Myocyte (in vitro differentiated cells): Measurements from ENCODE around the gene MRPS2. TPM values are rescaled to one million over a fixed set of nuclear protein-coding genes. Genes with fewer than 3 reads are reported as not detected.
A peak's percentile ranks its signal among the peaks of the same experiment; 100 is the strongest.
"Not testable (repeated sequence)": the region's sequence is repeated elsewhere in the genome, so short reads cannot be mapped to it uniquely, and the experiment has no call there.

Source experiments
- DNase-seq: peaks from one replicate; pipeline ENCODE4 v3.0.0-alpha.2; 2012; ENCODE audit warnings: low read depth
- total RNA-seq: library from RNA; depleted of rRNA; stranded (reverse); fragments of >200 nt; gene quantifications from 2 replicates; pipeline ENCODE4 v1.2.3, GENCODE V29; 2014

MRPS2 gene
- total RNA-seq, 1 donor from 2014 or later: 39.2 TPM

DNA sequence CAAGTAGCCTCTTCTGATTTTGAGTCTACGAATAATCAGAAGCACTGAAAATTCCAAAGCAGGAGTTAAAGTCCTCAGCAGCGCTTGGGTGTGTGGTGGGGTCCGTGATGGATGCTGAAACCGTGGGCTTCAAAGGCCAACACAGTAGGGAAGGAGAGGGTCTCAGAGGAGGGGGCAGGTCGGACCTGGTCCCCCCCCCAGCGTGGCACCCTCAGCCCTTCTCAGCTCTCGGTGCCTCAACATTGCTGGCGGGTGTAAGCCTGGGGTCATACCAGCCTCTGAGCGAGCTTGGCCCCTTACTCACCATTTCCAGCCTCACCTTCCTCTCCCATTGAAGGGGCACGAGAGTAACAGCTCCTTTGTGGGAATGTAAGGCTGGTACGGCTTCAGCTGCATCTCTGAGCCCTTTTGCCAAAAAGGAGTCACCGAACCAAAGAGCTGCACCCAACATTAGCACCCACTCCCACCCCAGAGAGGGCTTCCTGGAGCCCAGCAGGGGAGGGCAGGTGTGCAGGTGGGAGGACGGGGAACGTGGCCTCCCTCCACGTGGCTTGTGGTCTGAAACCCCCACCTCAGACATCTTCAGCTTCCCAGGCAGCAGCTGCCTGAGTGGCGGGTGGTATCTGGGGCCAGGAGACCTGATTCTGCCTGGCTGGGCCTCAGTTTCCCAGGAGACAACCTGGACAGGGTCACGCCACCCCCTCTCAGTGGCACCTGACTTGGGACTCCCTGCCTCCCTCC, 14.0 kb downstream of the MRPS2 start:
- DNase-seq: no peak

- DNase-seq: no peak
Measured at GRCh38 chr9:135515083-135515951, 14.8 kb downstream of the MRPS2 start.

DNA sequence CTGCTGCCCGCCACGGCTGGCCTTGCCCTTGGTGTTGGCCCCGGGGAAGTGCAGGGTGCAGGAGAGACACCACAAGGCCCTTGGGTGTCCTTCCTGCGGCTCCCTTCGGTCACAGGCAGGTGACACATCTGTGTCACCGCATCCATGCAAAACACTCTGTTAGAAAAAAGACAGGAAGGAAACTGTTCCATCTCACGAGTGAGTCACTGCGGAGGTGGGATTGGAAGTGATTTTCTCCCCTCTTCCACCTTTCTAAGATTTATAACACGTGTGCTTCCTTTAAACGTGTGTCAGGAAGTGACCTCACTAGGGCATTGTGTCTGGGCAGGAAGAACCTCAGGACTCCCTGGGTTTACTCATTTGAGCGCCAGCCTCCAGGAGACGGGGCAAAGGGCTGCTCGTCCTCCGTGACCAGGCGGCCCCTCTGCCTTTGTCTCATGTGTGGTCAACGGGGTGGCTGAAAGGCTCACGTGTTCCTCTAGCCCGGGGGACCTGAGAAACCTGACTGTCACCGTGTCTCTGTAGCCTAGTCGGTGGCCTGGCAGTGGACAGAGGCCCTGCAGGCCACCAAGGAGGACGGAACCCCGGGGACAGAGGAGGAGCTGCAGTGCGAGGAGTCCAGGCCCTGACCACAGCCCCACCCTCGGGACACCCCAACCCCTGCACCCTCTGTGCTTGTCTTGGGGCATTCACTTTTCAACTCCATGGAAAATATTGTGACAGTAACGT, 15.8 kb downstream of the MRPS2 start:
- no peak for DNase-seq

DNA sequence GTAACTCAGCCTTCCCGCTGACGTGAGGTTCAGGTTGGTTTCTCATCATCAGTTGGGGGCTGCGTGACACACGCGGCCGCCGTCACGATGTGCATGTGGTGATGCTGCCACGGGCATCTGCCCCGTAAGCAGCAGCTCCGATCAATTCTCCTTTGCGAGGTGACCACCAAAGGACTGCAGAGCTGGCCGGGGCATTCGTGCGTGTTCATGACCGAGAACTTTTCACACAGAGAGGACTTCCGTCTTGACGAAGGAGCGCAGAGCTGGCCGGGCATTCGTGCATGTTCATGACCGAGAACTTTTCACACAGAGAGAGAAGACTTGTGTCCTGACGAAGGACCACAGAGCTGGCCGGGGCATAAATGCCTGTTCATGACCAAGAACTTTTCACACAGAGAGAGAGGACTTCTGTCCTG, 16.9 kb downstream of the MRPS2 start:
- DNase-seq: no peak

- DNase-seq: no peak
Measured at GRCh38 chr9:135519179-135519971, 18.9 kb downstream of the MRPS2 start.

GRCh38 chr9:135520916-135521607, 20.6 kb downstream of the MRPS2 start, which contains the start of gene LCN1:
LCN1 (plus strand) TSS chr9:135521440; CDS start chr9:135521498, 58 bp downstream.
- no peak for DNase-seq

- no peak for DNase-seq
Measured at GRCh38 chr9:135521608-135522095, 21.2 kb downstream of the MRPS2 start.

GRCh38 chr9:135522137-135522877, 21.8 kb downstream of the MRPS2 start:
- DNase-seq: no peak

DNA sequence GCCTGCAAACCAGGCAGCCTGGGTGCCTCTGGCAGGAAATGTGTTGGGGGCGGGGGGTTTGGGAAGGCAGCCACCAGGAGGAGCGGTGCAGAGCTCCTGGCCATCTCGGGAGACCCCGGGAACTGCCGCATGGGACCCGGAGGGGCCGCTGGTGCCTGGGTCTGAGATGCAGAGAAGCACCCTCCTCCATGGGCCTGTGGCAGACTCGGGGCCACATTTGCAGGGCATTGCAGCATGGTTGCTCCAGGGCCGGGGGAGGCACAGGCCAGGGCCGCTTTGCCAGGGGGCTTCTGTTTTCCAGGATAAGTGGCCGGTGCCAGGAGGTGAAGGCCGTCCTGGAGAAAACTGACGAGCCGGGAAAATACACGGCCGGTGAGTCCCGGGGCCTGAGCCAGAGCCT, 22.4 kb downstream of the MRPS2 start:
- no peak for DNase-seq

DNA sequence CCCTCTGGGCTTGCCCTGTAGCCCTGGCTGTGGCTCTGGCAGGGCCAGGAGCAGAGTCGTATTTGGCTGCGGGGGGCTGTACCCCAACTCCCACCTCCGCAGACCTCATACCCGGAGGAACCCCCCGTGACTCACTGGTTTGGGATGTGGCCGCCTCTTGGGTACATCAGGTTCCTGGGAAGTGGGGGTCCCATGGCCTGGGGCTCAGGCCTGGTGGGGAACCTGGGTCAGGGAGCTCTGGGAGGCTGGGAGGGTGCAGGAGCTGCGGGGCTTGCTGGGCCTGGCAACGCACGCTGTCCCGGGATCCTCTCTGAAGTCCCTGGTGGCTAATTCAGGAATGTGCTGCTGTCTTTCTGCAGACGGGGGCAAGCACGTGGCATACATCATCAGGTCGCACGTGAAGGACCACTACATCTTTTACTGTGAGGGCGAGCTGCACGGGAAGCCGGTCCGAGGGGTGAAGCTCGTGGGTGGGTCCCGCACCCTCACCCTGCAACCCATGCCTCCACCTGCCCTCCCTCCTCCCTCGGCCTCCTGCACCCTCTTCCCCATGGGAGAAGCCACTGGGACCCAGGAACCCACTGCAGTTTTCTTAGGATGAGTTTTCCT, 23.1 kb downstream of the MRPS2 start:
- no peak for DNase-seq

- DNase-seq: peak; percentile 33
Measured at GRCh38 chr9:135524130-135524861, 23.8 kb downstream of the MRPS2 start.

DNA sequence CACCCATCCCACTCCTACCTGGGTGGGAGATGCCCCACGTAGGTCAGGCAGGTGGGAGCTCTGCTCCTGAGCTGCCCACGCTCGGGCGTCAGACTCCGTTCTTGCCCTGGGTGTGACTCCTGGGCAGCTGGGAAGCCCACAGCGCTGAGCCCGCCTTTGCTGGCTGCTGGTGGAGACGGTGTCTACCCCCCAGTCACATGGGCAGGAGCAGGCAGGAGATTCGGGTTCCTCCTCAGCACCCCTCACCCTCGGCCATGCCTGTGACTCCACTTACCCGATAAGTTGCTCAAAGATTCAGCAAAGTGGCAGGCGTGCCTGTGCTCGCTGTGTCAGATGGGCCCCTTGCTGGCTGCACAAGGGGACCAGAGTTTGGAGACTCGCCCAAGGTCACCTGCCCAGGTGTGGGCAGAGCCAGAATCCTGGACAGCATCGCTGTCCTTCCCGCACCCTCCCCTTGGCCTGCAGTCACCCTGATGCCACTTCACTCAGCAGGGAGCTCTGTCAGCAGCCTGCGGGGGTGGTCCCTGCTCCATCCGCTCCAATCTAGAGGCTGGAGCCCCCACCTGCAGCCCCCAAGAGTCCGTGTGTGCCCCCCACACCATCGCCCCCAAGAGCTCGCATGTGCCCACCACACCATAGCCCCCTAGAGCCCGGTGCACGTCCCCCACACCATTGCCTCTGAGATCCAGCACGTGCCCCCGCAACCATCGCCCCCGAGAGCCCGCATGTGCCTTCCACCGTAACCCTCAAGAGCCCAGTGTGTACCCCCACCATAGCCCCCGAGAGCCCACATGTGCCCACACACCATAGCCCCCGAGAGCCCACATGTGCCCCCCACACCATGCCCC, 25.0 kb downstream of the MRPS2 start:
- no peak for DNase-seq

DNA sequence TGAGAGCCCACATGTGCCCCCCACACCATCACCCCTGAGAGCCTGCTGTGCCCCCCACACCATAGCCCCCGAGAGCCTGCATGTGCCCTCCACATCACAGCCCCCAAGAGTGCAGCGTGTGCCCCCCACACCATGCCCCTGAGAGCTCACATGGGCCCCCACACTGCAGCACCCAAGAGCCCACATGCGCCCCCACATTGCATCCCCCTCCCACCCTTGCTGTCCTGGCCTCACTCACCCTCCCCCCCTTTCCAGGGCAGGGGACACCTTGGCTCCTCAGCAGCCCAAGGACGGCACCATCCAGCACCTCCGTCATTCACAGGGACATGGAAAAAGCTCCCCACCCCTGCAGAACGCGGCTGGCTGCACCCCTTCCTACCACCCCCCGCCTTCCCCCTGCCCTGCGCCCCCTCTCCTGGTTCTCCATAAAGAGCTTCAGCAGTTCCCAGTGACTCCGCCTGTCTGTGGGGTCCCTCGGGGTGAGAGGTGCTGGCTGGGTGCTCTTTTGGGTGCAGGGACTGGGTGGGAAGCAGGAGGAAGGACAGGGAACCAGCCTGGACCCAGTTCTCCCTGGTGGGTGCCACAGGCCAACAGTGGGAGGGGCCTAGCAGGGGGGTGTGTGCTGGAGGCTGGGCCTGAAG, 25.7 kb downstream of the MRPS2 start:
- DNase-seq: no peak

GRCh38 chr9:135526730-135527571, 26.5 kb downstream of the MRPS2 start:
- no peak for DNase-seq

DNA sequence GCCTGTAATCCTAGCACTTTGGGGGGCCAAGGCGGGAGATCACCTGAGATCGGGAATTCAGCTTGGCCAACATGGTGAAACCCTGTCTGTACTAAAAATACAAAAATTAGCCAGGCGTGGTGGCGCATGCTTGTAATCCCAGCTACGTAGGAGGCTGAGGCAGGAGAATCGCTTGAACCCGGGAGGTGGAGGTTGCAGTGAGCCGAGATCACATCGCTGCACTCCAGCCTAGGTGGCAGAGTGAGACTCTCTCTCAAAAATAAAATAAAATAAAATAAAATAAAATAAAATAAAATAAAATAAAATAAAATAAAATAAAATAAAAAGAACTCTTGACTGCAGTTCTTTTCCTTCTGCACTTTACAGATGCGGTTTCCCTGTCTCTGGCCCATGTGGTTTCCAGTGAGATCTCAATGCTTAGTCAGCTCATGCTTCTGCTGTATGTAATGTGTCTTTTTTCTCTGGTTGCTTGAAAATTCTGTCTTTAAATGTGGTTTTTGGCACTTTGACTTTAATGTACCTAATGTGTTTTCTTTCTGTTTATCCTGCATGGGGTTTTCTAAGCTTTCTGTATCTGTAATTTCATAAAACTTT, 28.5 kb downstream of the MRPS2 start:
- DNase-seq: not testable (repeated sequence)
